Hepatocyte (in vitro differentiated cells): ENCODE results near the gene SENP7. TPM values are rescaled to one million over a fixed set of nuclear protein-coding genes. Genes with fewer than 3 reads are reported as not detected.

ENCODE experiments used
- DNase-seq: peaks from one replicate; pipeline ENCODE4 v3.0.0-alpha.2; 2016; ENCODE audit warnings: low spot score
- H2AFZ ChIP-seq: fragments of 200-600 bp; sonication (generic); 2 replicates; pipeline ENCODE4 v1.6.0; 2016; ENCODE audit warnings: antibody characterized with exemption, mild to moderate bottlenecking
- H3K27ac ChIP-seq: fragments of 200-600 bp; sonication (generic); 2 replicates; pipeline ENCODE4 v1.5.1; 2016; ENCODE audit warnings: mild to moderate bottlenecking
- H3K27me3 ChIP-seq: fragments of 200-600 bp; sonication (generic); 2 replicates; pipeline ENCODE4 v1.6.1; 2016
- H3K36me3 ChIP-seq: fragments of 200-600 bp; sonication (generic); replicated peaks from 2 replicates; pipeline ENCODE4 v1.5.1; 2016; ENCODE audit warnings: low read depth; ENCODE audit not compliant: insufficient read depth
- H3K4me1 ChIP-seq: fragments of 200-600 bp; sonication (generic); 2 replicates; pipeline ENCODE4 v1.5.1; 2016; ENCODE audit warnings: mild to moderate bottlenecking, moderate library complexity; ENCODE audit not compliant: insufficient read depth
- H3K4me2 ChIP-seq: fragments of 200-600 bp; sonication (generic); 2 replicates; pipeline ENCODE4 v1.6.0; 2016
- H3K4me3 ChIP-seq: fragments of 200-600 bp; sonication (generic); 2 replicates; pipeline ENCODE4 v1.5.1; 2016; ENCODE audit warnings: mild to moderate bottlenecking
- H3K79me2 ChIP-seq: fragments of 200-600 bp; sonication (generic); 2 replicates; pipeline ENCODE4 v1.6.0; 2017; ENCODE audit warnings: mild to moderate bottlenecking
- H3K9me2 ChIP-seq: fragments of 200-600 bp; sonication (generic); replicated peaks from 2 replicates; pipeline ENCODE4 v1.6.0; 2017; ENCODE audit warnings: mild to moderate bottlenecking; ENCODE audit not compliant: insufficient read depth
- H3K9me3 ChIP-seq: fragments of 200-600 bp; sonication (generic); 2 replicates; pipeline ENCODE4 v1.5.1; 2016; ENCODE audit warnings: low read depth, mild to moderate bottlenecking
- H4K20me1 ChIP-seq: fragments of 200-600 bp; sonication (generic); 2 replicates; pipeline ENCODE4 v1.6.0; 2016; ENCODE audit warnings: mild to moderate bottlenecking; ENCODE audit not compliant: insufficient read depth, poor library complexity, severe bottlenecking
- CTCF ChIP-seq: fragments of 200-600 bp; sonication (generic); IDR thresholded peaks from 2 replicates; pipeline ENCODE4 v1.5.1; 2016; ENCODE audit warnings: antibody characterized with exemption, mild to moderate bottlenecking; ENCODE audit not compliant: poor library complexity
- EZH2 ChIP-seq: fragments of 200-600 bp; sonication (generic); IDR thresholded peaks from 2 replicates; pipeline ENCODE4 v1.6.1; 2016; ENCODE audit warnings: antibody characterized with exemption, mild to moderate bottlenecking, borderline replicate concordance
- EZH2phosphoT487 ChIP-seq: fragments of 200-600 bp; sonication (generic); IDR thresholded peaks from one replicate; pipeline ENCODE4 v1.6.1; 2018; ENCODE audit warnings: antibody characterized with exemption, mild to moderate bottlenecking, low read depth, moderate library complexity; ENCODE audit not compliant: unreplicated experiment, severe bottlenecking
- WGBS: methylation state at CpG from one replicate; pipeline ENCODE4 v1.1.6; 2016; ENCODE audit warnings: low lambda C conversion rate; ENCODE audit errors: missing lambda C conversion rate; 5-methylcytosine and 5-hydroxymethylcytosine counted together
- polyA plus RNA-seq: library from polyadenylated mRNA; unstranded; fragments of >200 nt; fragmentation: Nextera tagmentation; extraction: Ambion mirVana; gene quantifications from 2 replicates; pipeline ENCODE4 v1.2.1, GENCODE V29; 2016
- total RNA-seq: library from RNA; depleted of rRNA; stranded (reverse); fragments of >200 nt; gene quantifications from 2 replicates; pipeline ENCODE4 v1.2.3, GENCODE V29; 2014

Gene SENP7
- total and polyA plus RNA-seq, 2 experiments from 2014 or later, result 7.7 to 40.9 TPM

- H3K27ac ChIP-seq, result no peak overlapping the region
- no peaks in the 10 kb centered on the region for H3K36me3 ChIP-seq
- H3K4me1 ChIP-seq, result no peaks in the 10 kb centered on the region
- H3K9me3 ChIP-seq, result peaks cover 4% of the 10 kb centered on the region
- H3K79me2 ChIP-seq, result no peaks in the 10 kb centered on the region
- no peaks in the 10 kb centered on the region for H4K20me1 ChIP-seq
- no peak overlapping the region for H3K4me2 ChIP-seq
- TF ChIP-seq EZH2phosphoT487, result no peak
- TF ChIP-seq CTCF, result no peak
- TF ChIP-seq EZH2, result no peak
- H2AFZ ChIP-seq, result no peak overlapping the region
- H3K27me3 ChIP-seq, result no peaks in the 10 kb centered on the region
- no peaks in the 10 kb centered on the region for H3K9me2 ChIP-seq
- DNase-seq, result no peak
- no peak overlapping the region for H3K4me3 ChIP-seq
These were observed 209.2 kb downstream of the SENP7 start for GRCh38 chr3:101303836-101304235.

- H3K4me1 ChIP-seq, result no peaks in the 10 kb centered on the region
- H3K4me2 ChIP-seq, result no peak overlapping the region
- DNase-seq, result no peak
- no peaks in the 10 kb centered on the region for H3K9me2 ChIP-seq
- TF ChIP-seq EZH2phosphoT487 (no peak), EZH2 (no peak), CTCF (no peak)
- no peaks in the 10 kb centered on the region for H3K27me3 ChIP-seq
- H3K27ac ChIP-seq, result no peak overlapping the region
- H4K20me1 ChIP-seq, result no peaks in the 10 kb centered on the region
- no peaks in the 10 kb centered on the region for H3K79me2 ChIP-seq
- H3K9me3 ChIP-seq, result peaks cover 7% of the 10 kb centered on the region
- H3K4me3 ChIP-seq, result no peak overlapping the region
- H2AFZ ChIP-seq, result no peak overlapping the region
- 80% methylated on average over 5 of the region's 5 CpGs for WGBS
- no peaks in the 10 kb centered on the region for H3K36me3 ChIP-seq
These were observed 209.8 kb downstream of the SENP7 start for GRCh38 chr3:101303089-101303731.

- Histone ChIP-seq H3K4me3 (no peak overlapping the region), H3K36me3 (no peaks in the 10 kb centered on the region), H3K4me1 (no peaks in the 10 kb centered on the region), H3K27ac (no peak overlapping the region), H4K20me1 (no peaks in the 10 kb centered on the region), H3K27me3 (no peaks in the 10 kb centered on the region), H3K9me3 (peaks cover 7% of the 10 kb centered on the region), H3K4me2 (no peak overlapping the region), H2AFZ (no peak overlapping the region), H3K79me2 (no peaks in the 10 kb centered on the region), H3K9me2 (no peaks in the 10 kb centered on the region)
- TF ChIP-seq EZH2 (no peak), CTCF (no peak), EZH2phosphoT487 (no peak)
- WGBS, result 80% methylated on average over 8 of the region's 8 CpGs
- no peak for DNase-seq
These were observed 212.9 kb downstream of the SENP7 start for GRCh38 chr3:101300073-101300472.

GRCh38 chr3:101292027-101292426 is 221.0 kb downstream of the SENP7 start:
- Histone ChIP-seq H3K27ac (no peak overlapping the region), H3K4me1 (no peaks in the 10 kb centered on the region), H3K4me3 (no peak overlapping the region), H2AFZ (no peak overlapping the region), H3K79me2 (no peaks in the 10 kb centered on the region), H3K4me2 (no peak overlapping the region), H3K36me3 (no peaks in the 10 kb centered on the region), H4K20me1 (no peaks in the 10 kb centered on the region), H3K9me2 (no peaks in the 10 kb centered on the region), H3K9me3 (no peaks in the 10 kb centered on the region), H3K27me3 (no peaks in the 10 kb centered on the region)
- TF ChIP-seq EZH2, result no peak
- DNase-seq, result no peak
